Astrocyte (in vitro differentiated cells and primary cell): ENCODE results near the gene HMG20B. TPM values are rescaled to one million over a fixed set of nuclear protein-coding genes. Genes with fewer than 3 reads are reported as not detected.

ENCODE experiments used
- DNase-seq: peaks from one replicate; pipeline ENCODE4 v3.0.0-alpha.2; 2010; ENCODE audit warnings: low read depth
- FAIRE-seq: peaks from 2 replicates; lab custom pipeline; 2011; peaks lifted over from hg19 to GRCh38; lab: Jason Lieb, UNC
- H2AFZ ChIP-seq: 2 replicates; pipeline ENCODE4 v1.6.0; 2012; ENCODE audit warnings: low read depth, low read length, inconsistent platforms
- H3K27ac ChIP-seq: 2 replicates; pipeline ENCODE4 v1.5.1; 2011; ENCODE audit warnings: low read depth, low read length, inconsistent platforms
- H3K27me3 ChIP-seq: 2 replicates; pipeline ENCODE4 v1.6.0; 2011; ENCODE audit warnings: low read length, inconsistent platforms; ENCODE audit not compliant: insufficient read depth
- H3K36me3 ChIP-seq: 2 replicates; pipeline ENCODE4 v1.5.1; 2011; ENCODE audit warnings: low read length, inconsistent platforms; ENCODE audit not compliant: insufficient read depth
- H3K4me1 ChIP-seq: 2 replicates; pipeline ENCODE4 v1.5.1; 2011; ENCODE audit warnings: low read length, inconsistent platforms; ENCODE audit not compliant: insufficient read depth
- H3K4me2 ChIP-seq: 2 replicates; pipeline ENCODE4 v1.6.0; 2012; ENCODE audit warnings: low read length, inconsistent platforms
- H3K4me3 ChIP-seq: 2 replicates; pipeline ENCODE4 v1.5.1; 2011; ENCODE audit warnings: low read depth, mild to moderate bottlenecking, low read length, inconsistent platforms; ENCODE audit not compliant: insufficient read depth
- H3K79me2 ChIP-seq: 2 replicates; pipeline ENCODE4 v1.6.0; 2012; ENCODE audit warnings: mild to moderate bottlenecking, low read length, inconsistent platforms; ENCODE audit not compliant: insufficient read depth
- H3K9ac ChIP-seq: 2 replicates; pipeline ENCODE4 v1.6.0; 2012; ENCODE audit warnings: mild to moderate bottlenecking, low read length, inconsistent platforms
- H3K9me3 ChIP-seq: 2 replicates; pipeline ENCODE4 v1.5.1; 2012; ENCODE audit warnings: low read depth, mild to moderate bottlenecking, low read length, inconsistent platforms; ENCODE audit not compliant: insufficient read depth
- H4K20me1 ChIP-seq: 2 replicates; pipeline ENCODE4 v1.6.0; 2012; ENCODE audit warnings: low read length, inconsistent platforms; ENCODE audit not compliant: insufficient read depth
- H3K27ac Mint-ChIP-seq: one replicate; pipeline ENCODE4 v1.8.0; 2021; ENCODE audit warnings: mild to moderate bottlenecking, mixed read lengths; ENCODE audit not compliant: unreplicated experiment
- H3K27me3 Mint-ChIP-seq: one replicate; pipeline ENCODE4 v1.8.0; 2021; ENCODE audit warnings: low read depth, mixed read lengths; ENCODE audit not compliant: unreplicated experiment
- H3K36me3 Mint-ChIP-seq: one replicate; pipeline ENCODE4 v1.8.0; 2021; ENCODE audit warnings: low read depth, mixed read lengths; ENCODE audit not compliant: unreplicated experiment
- H3K4me1 Mint-ChIP-seq: one replicate; pipeline ENCODE4 v1.8.0; 2021; ENCODE audit warnings: low read depth, mixed read lengths; ENCODE audit not compliant: unreplicated experiment
- H3K4me3 Mint-ChIP-seq: one replicate; pipeline ENCODE4 v1.8.0; 2021; ENCODE audit warnings: mild to moderate bottlenecking, moderate library complexity, mixed read lengths; ENCODE audit not compliant: unreplicated experiment
- H3K9me3 Mint-ChIP-seq: one replicate; pipeline ENCODE4 v1.8.0; 2021; ENCODE audit warnings: mild to moderate bottlenecking, mixed read lengths; ENCODE audit not compliant: unreplicated experiment
- CTCF ChIP-seq: IDR thresholded peaks from 2 replicates; pipeline ENCODE4 v1.5.1; 2011; ENCODE audit warnings: low read depth, mild to moderate bottlenecking, inconsistent platforms, low read length, moderate library complexity; ENCODE audit not compliant: insufficient read depth
- EZH2 ChIP-seq: IDR thresholded peaks from 2 replicates; pipeline ENCODE4 v1.6.1; 2012; ENCODE audit warnings: mild to moderate bottlenecking, low read length, inconsistent platforms; ENCODE audit not compliant: insufficient read depth
- total RNA-seq: library from RNA; stranded (reverse); gene quantifications from 2 replicates; pipeline ENCODE4 v1.2.1, GENCODE V29; 2021

Gene HMG20B
- total RNA-seq, 1 donor from 2014 or later = 55.9 TPM

GRCh38 chr19:3538258-3538929, 34.4 kb upstream of the HMG20B start:
- H2AFZ ChIP-seq = no peak overlapping the region
- H3K9ac ChIP-seq = no peak overlapping the region
- Mint-ChIP-seq H3K9me3 (no peaks in the 10 kb centered on the region), H3K27ac (peak overlapping the region; percentile 75), H3K27me3 (no peaks in the 10 kb centered on the region), H3K4me1 (no peaks in the 10 kb centered on the region), H3K36me3 (peaks cover 12% of the 10 kb centered on the region), H3K4me3 (no peak overlapping the region)
- no peak for TF ChIP-seq EZH2
- no peak for TF ChIP-seq CTCF
- DNase-seq (no peak), FAIRE-seq (no peak)
- no peaks in the 10 kb centered on the region for H3K4me1 ChIP-seq
- H3K36me3 ChIP-seq = peaks cover 4% of the 10 kb centered on the region
- H3K4me2 ChIP-seq = no peak overlapping the region
- peaks cover 51% of the 10 kb centered on the region for H4K20me1 ChIP-seq
- H3K4me3 ChIP-seq = no peak overlapping the region
- H3K27ac ChIP-seq = no peak overlapping the region
- H3K27me3 ChIP-seq = no peaks in the 10 kb centered on the region
- H3K9me3 ChIP-seq = no peaks in the 10 kb centered on the region
- peaks cover 5% of the 10 kb centered on the region for H3K79me2 ChIP-seq

- Mint-ChIP-seq H3K9me3 (no peaks in the 10 kb centered on the region), H3K27me3 (no peaks in the 10 kb centered on the region), H3K36me3 (peaks cover 12% of the 10 kb centered on the region), H3K4me3 (no peak within 1 kb of the TSS), H3K27ac (peak within 1 kb of the TSS; percentile 75), H3K4me1 (no peaks in the 10 kb centered on the region)
- H3K4me2 ChIP-seq = no peak within 1 kb of the TSS
- H3K9ac ChIP-seq = no peak within 1 kb of the TSS
- H3K27me3 ChIP-seq = no peaks in the 10 kb centered on the region
- no peak within 1 kb of the TSS for H2AFZ ChIP-seq
- FAIRE-seq (no peak), DNase-seq (no peak)
- H4K20me1 ChIP-seq = peaks cover 57% of the 10 kb centered on the region
- TF ChIP-seq CTCF (no peak), EZH2 (no peak)
- no peaks in the 10 kb centered on the region for H3K9me3 ChIP-seq
- H3K36me3 ChIP-seq = peaks cover 4% of the 10 kb centered on the region
- no peak within 1 kb of the TSS for H3K27ac ChIP-seq
- peaks cover 5% of the 10 kb centered on the region for H3K79me2 ChIP-seq
- H3K4me1 ChIP-seq = no peaks in the 10 kb centered on the region
- no peak within 1 kb of the TSS for H3K4me3 ChIP-seq
These were observed 33.6 kb upstream of the HMG20B start, which contains the start of gene TEKTIP1 for GRCh38 chr19:3538965-3539755. TEKTIP1 (plus strand) TSS chr19:3539174; CDS start chr19:3539178, 4 bp downstream.
